Calu3 (cell line): ENCODE measurements around the gene MLX. TPM values are rescaled to one million over a fixed set of nuclear protein-coding genes. Genes with fewer than 3 reads are reported as not detected.
A peak's percentile ranks its signal among the peaks of the same experiment; 100 is the strongest.
"Not testable (repeated sequence)": the region's sequence is repeated elsewhere in the genome, so short reads cannot be mapped to it uniquely, and the experiment has no call there.

Source experiments
- BruUV-seq: library from RNA; stranded (reverse); fragments of 400-500 nt; replicated peaks from 2 replicates; lab custom pipeline; 2021; lab: Mats Ljungman, UMichigan
- CTCF ChIA-PET: fragments of 300-600 bp; sonication (Branson Sonifier 250); formaldehyde crosslinking; loops from one replicate; lab custom pipeline; 2022; ENCODE audit warnings: antibody characterized with exemption; lab: Charles Lee
- DNase-seq: peaks from one replicate; pipeline ENCODE4 v3.0.0; 2022
- H3K27ac Mint-ChIP-seq: one replicate; pipeline ENCODE4 v1.8.0; 2022; ENCODE audit warnings: mixed read lengths; ENCODE audit not compliant: unreplicated experiment
- H3K27me3 Mint-ChIP-seq: one replicate; pipeline ENCODE4 v1.8.0; 2022; ENCODE audit warnings: mixed read lengths; ENCODE audit not compliant: unreplicated experiment
- H3K36me3 Mint-ChIP-seq: one replicate; pipeline ENCODE4 v1.8.0; 2022; ENCODE audit warnings: mild to moderate bottlenecking, moderate library complexity, mixed read lengths; ENCODE audit not compliant: insufficient read depth, unreplicated experiment
- H3K4me1 Mint-ChIP-seq: one replicate; pipeline ENCODE4 v1.8.0; 2022; ENCODE audit warnings: mild to moderate bottlenecking, low read depth, mixed read lengths; ENCODE audit not compliant: unreplicated experiment
- H3K4me3 Mint-ChIP-seq: one replicate; pipeline ENCODE4 v1.8.0; 2022; ENCODE audit warnings: mild to moderate bottlenecking, low read depth, moderate library complexity, mixed read lengths; ENCODE audit not compliant: unreplicated experiment
- H3K9me3 Mint-ChIP-seq: one replicate; pipeline ENCODE4 v1.8.0; 2022; ENCODE audit warnings: low read depth, mixed read lengths; ENCODE audit not compliant: unreplicated experiment
- intact Hi-C: fragments of 100-400 bp; cut with micrococcal nuclease; formaldehyde crosslinking; loops from one replicate; pipeline ENCODE4 v1.10.0; 2022; ENCODE audit not compliant: unreplicated experiment
- total RNA-seq: library from RNA; stranded (reverse); gene quantifications from 2 replicates; pipeline ENCODE4 v1.2.3, GENCODE V29; 2022
- TF ChIP-seq, protein P1 (sequence below): fragments of 200-600 bp; IDR thresholded peaks from one replicate; pipeline ENCODE4 v1.8.0; 2022; ENCODE audit warnings: antibody characterized with exemption; ENCODE audit not compliant: unreplicated experiment

Gene MLX
- total RNA-seq, 1 experiment from 2014 or later = 69.8 TPM

DNA sequence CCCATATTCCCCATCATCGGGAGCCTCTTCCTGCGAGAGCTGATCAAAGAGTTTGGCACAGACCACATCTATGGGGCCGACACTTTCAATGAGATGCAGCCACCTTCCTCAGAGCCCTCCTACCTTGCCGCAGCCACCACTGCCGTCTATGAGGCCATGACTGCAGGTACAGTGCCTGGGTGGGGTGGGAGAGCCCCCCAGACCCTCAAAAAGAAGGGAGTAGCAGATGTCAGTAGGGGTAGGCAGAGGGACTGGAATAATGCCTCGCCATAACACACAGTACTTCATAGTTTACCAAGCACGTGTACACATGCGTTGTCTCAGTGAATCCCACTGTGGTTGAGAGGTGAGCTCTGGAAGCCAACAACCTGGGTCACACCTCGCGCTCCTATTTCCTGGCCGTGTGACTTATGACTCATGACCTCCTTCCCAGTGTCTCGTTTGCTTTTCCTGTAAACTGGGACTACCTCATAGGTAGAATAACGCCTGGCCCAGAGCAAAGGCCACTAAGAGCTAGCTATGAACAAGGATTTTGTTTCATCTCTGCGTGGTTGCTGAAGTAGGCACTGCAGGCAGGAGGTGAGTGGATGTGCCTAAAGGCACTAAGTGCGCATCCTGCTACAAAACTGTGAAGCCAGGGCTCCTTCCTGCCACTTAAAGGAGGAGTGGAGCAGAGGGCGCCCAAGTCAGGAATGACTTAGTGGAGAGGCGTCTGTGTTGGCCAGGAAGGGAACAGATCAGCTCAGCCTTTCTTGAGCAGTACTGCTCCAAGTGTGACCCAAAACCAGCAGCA is 25.7 kb upstream of the MLX start:
- peaks cover 33% of the 10 kb centered on the region for H3K4me1 Mint-ChIP-seq
- H3K27ac Mint-ChIP-seq = peak overlapping the region; percentile 4
- no peak overlapping the region for H3K4me3 Mint-ChIP-seq

DNA sequence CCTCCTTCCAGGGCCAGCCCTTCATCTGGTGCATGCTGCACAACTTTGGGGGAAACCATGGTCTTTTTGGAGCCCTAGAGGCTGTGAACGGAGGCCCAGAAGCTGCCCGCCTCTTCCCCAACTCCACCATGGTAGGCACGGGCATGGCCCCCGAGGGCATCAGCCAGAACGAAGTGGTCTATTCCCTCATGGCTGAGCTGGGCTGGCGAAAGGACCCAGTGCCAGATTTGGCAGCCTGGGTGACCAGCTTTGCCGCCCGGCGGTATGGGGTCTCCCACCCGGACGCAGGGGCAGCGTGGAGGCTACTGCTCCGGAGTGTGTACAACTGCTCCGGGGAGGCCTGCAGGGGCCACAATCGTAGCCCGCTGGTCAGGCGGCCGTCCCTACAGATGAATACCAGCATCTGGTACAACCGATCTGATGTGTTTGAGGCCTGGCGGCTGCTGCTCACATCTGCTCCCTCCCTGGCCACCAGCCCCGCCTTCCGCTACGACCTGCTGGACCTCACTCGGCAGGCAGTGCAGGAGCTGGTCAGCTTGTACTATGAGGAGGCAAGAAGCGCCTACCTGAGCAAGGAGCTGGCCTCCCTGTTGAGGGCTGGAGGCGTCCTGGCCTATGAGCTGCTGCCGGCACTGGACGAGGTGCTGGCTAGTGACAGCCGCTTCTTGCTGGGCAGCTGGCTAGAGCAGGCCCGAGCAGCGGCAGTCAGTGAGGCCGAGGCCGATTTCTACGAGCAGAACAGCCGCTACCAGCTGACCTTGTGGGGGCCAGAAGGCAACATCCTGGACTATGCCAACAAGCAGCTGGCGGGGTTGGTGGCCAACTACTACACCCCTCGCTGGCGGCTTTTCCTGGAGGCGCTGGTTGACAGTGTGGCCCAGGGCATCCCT is 23.5 kb upstream of the MLX start:
- CTCF ChIA-PET = interaction anchor here (0.5 kb wide), 1 partner anchor 400 kb away, joined by 3 read pairs; no protein-coding TSS in a partner anchor
- no peak for DNase-seq
- H3K27ac Mint-ChIP-seq = no peak overlapping the region
- H3K36me3 Mint-ChIP-seq = peaks cover 86% of the 10 kb centered on the region
- no peaks in the 10 kb centered on the region for H3K9me3 Mint-ChIP-seq
- no peak overlapping the region for H3K4me3 Mint-ChIP-seq
- intact Hi-C loops = no loop called here
- peaks cover 33% of the 10 kb centered on the region for H3K4me1 Mint-ChIP-seq
- TF ChIP-seq, protein P1, sequence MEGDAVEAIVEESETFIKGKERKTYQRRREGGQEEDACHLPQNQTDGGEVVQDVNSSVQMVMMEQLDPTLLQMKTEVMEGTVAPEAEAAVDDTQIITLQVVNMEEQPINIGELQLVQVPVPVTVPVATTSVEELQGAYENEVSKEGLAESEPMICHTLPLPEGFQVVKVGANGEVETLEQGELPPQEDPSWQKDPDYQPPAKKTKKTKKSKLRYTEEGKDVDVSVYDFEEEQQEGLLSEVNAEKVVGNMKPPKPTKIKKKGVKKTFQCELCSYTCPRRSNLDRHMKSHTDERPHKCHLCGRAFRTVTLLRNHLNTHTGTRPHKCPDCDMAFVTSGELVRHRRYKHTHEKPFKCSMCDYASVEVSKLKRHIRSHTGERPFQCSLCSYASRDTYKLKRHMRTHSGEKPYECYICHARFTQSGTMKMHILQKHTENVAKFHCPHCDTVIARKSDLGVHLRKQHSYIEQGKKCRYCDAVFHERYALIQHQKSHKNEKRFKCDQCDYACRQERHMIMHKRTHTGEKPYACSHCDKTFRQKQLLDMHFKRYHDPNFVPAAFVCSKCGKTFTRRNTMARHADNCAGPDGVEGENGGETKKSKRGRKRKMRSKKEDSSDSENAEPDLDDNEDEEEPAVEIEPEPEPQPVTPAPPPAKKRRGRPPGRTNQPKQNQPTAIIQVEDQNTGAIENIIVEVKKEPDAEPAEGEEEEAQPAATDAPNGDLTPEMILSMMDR = no peak
- no peaks in the 10 kb centered on the region for H3K27me3 Mint-ChIP-seq
- no TSS peak for BruUV-seq

More for the DNA sequence above, 25.7 kb upstream of the MLX start:
- intact Hi-C loops = no loop called here
- Mint-ChIP-seq H3K27me3 (no peaks in the 10 kb centered on the region), H3K9me3 (no peaks in the 10 kb centered on the region), H3K36me3 (peaks cover 86% of the 10 kb centered on the region)
- TF ChIP-seq, protein P1 = no peak
- CTCF ChIA-PET = interaction anchor here (0.7 to 1.6 kb wide), 3 partner anchors 13 to 21 kb away, joined by 4 to 6 read pairs (median 5); no protein-coding TSS in a partner anchor
- no TSS peak for BruUV-seq
- DNase-seq = no peak

DNA sequence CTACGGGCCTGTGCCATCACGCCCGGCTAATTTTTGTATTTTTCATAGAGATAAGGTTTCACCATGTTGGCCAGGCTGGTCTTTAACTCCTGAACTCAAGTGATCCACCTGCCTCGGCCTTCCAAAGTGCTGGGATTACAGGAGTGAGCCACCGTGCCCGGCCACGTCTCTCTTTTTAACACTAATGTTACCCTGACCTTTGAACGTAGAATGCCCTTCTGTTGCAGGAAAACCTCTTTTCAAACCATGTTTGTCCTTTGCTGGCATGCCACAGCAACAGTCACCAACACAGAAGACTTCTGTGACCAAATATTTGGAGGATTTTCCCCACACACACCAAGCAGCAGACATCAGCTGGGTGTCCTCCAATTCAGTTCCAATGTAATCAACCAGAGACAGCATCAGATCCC is 22.0 kb upstream of the MLX start:
- CTCF ChIA-PET = no interaction called here
- intact Hi-C loops = no loop called here
- no peaks in the 10 kb centered on the region for H3K27me3 Mint-ChIP-seq
- peak overlapping the region; percentile 19 for H3K27ac Mint-ChIP-seq
- BruUV-seq = no TSS peak
- H3K36me3 Mint-ChIP-seq = peaks cover 73% of the 10 kb centered on the region
- DNase-seq = no peak
- H3K4me3 Mint-ChIP-seq = no peak overlapping the region
- no peaks in the 10 kb centered on the region for H3K9me3 Mint-ChIP-seq
- TF ChIP-seq, protein P1 = no peak
- peaks cover 40% of the 10 kb centered on the region for H3K4me1 Mint-ChIP-seq

DNA sequence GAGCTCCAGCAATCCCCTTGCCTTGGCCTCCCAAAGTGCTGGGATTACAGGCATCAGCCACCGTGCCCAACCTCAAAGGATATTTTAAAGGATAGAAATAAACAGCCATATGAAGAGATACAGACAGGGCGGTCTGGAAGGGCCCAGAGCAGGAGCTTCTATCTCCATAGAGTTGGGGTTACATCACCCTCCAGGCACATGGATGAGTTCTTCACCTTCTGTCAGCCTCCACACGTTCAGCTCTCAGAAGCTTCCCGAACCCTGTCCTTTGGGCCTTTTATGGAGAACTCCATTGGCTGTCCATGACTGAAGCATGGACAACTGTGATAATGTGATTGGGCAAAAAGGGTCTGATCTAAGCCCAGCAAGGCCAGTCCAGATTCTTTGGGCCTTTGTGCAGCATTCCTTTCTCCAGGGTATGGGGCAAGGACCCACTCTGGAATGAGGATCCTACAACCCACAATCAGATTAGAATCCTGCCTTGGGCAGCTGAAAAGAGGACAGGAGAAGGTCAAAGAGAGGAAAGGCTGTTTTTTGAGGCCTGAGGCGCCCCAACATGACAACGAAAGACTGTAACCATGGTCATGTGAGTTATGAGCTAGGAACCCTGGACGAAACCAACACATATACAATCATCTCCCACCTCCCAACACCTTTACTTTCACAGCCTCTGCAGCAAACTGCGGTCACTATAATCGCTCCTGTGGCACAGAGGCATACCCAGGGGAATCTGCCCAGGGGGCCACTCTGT is 21.0 kb upstream of the MLX start:
- DNase-seq, H3K9me3 Mint-ChIP-seq, intact Hi-C loops, H3K27me3 Mint-ChIP-seq, H3K4me3 Mint-ChIP-seq, H3K27ac Mint-ChIP-seq, BruUV-seq: not testable (repeated sequence)
- Mint-ChIP-seq H3K36me3 (peaks cover 66% of the 10 kb centered on the region), H3K4me1 (peaks cover 30% of the 10 kb centered on the region)
- CTCF ChIA-PET = interaction anchor here (0.6 kb wide), 1 partner anchor 30 kb away, joined by 3 read pairs; no protein-coding TSS in a partner anchor
